Activated CD8-positive, alpha-beta memory T cell treated with anti-CD3 and anti-CD28 coated beads for 4 hours (primary cell): ENCODE results near the gene SLC25A29.
"Not testable (repeated sequence)": the region's sequence is repeated elsewhere in the genome, so short reads cannot be mapped to it uniquely, and the experiment has no call there.

Experiments
- DNase-seq, 2 donors: peaks; one replicate each; pipeline ENCODE4 v3.0.0-alpha.2; 2020; ENCODE audit warnings: low read depth in 2 of 2

Gene SLC25A29

DNA sequence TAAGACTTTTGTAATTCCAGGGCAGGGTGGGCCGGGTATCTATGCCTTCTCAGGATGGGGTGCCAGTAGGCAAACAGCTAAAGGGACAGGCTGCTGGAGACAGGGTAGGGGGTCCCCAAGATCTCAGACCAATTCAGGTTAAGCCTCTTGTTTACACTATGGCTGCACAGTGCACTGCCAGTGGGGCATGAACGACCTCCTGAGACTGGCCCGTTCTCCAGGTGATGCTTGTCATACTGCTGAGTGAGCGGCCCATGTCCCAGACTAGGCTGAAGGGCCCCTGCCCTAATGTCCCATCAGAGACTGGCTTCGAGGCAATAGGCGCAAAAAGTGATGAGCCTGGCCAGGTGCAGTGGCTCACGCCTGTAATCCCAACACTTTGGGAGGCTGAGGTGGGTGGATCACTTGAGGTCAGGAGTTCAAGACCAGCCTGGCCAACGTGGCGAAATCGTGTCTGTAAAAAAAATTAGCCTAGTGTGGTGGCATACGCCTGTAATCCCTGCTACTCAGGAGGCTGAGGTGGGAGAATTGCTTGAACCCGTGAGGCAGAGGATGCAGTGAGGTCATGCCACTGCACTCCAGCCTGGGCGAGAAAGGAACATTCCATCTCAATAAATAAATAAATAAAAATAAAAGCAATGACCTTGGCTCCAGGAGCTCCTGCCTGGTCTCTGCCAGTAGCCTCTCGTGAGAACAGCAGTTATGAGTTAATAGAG is 12.6 kb downstream of the SLC25A29 start:
- DNase-seq: no peak

DNA sequence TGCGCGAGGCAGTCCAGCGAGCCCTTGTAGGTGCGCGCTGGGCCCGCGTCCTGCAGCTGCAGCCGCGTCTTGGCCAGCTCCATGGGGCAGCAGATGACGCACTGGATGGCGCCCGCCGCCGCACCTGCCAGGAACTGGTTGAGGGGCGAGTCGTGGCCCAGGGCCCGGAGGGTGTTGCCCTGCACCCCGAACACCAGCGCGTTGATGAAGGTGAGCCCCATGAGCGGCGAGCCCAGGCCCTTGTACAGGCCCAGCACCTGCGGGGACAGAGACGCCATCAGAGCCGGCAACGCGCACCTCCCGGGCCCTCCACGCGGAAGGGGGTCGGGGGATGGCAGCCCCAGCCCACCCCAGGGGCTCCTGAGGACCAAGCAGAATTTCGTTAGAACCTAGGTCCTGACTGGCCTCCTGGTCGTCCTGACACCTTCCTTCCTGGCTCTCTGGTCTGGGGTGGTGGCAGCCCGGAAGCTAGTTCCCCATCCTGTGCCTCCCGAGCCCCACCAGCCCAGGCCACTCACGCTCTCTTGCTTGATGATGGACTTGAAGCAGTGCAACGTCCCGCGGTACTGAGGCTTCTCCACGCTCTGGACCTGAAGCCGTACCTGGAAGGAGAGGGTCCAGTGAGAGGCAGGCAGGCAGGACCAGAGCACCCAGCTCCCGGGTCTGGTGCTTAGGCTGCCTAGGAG is 13.3 kb downstream of the SLC25A29 start:
- no peak for DNase-seq

DNA sequence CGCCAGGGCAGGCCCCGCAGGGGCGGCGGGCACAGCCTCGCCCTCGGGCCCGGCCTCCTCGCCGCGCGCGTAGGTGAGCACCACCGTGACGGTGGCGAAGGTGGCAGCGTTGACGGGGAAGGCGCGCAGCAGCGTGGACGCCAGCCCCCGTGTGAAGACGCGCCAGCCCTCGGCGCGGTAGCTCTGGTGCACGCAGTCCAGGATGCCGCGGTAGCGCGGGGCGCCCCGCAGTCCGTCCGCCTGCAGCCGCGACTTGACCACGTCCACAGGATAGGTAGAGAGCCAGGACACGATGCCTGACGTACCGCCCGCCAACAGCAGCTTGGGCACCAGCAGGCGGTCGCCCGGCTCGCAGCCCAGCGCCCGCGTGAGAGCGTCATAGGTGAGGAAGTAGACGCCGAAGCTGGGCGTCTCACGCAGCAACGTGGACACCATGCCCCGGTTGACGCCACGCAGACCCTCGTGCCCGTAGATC is 13.9 kb downstream of the SLC25A29 start:
- DNase-seq: no peak

GRCh38 chr14:100291305-100292075 is 14.8 kb downstream of the SLC25A29 start:
- no peak for DNase-seq

DNA sequence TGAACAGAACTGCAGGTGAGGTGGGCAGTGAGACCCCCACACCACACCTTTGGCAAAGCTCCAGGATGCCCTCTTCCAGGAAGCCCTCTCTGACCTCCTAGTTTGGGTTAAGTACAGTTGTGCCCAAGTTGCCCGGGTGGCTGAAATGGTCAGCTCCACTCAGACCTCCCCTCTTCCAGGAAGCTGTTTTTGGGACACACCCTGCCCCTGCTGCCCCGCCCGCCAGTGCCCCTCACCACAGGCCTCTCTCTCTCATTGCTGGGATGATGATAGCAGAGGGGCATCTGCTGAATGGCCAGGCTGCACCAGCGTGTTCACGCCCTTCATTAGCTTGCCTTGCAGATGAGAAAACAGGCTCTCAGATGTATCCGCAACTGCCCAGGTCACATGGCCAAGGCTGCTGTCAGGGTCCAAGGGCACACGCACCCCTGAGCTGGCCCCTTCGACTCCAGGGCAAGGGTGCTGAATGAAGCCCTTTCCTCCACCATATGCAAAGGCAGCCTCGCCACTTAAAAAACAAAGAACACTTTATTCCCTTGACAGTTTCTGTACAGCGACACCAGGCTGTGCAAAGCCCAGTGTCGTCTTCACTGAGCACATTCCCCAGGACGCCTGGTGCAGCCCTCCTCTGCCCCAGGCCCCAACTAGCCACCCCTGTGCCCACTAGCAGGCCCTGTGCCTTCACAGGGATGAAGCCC is 15.5 kb downstream of the SLC25A29 start:
- no peak for DNase-seq

DNA sequence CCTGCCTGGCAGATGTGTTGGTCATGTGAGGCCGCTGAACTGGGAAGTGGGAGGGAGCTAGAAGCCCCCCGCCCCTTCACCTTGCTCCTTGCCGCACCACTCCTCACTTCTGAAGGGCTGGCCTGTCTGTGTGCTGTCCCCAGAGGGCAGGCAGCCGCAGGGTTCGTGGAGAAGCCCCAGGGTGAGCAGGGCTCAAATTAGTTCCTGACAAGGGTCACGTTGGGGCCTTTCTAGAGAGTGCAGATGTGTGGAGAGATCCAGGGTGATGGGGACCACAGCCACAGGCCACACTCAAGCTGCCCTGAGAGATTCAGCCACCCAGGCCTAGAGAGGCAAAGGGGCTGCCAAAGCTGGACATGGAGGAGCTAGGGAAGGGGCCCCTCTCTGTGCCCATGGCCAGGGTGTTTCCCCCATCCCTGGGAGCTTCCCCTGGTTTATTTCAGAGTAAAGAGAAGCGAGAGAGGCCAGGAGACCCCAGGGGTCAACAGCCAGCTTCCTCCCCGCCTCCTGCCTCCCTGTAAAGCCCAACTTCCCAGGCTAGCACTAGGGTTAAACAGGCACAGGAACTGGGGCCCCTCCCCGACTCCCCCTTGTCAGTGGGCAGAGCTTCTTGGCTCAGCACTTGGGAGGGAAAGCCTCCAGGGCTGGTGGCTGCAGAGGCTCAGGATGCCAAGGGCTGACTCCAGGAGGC is 16.2 kb downstream of the SLC25A29 start:
- no peak for DNase-seq

DNA sequence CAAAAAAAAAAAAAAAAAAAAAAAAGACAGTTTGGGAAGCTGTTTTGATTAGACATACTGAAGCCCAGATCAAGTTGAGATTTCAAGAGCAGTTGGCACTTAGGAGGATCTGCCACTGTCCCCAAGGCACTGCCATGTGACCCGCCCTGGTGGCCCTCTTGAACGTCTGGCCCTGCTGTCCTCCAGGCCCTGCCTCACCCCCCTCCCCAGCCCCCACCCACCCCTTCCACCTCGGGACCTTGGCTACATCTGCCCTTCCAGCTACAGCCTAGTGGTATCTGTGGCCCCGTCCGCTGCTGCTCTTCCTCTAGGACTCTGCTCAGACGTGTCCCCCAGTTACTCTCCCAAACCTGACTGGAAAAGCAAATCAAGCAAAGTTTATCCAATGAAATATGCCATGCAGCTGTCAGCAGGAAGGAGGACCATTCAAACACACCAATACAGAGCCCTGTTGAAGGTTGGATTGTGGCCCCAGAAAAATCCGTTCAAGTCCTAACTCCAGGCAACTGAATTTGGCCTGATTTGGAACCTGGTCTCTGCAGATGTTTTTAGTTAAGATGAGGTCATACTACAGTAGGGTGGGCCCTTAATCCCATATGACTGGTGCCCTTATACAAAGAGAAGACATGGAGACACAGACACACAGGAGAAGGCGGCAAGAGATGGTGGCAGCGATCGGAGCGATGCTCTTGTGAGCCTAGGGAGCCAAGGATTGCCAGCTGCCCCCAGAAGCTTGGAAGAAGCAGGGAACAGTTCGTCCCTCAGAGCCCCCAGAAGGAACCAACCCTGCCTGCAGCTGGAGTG is 17.7 kb downstream of the SLC25A29 start:
- no peak for DNase-seq

- not testable (repeated sequence) for DNase-seq
These were observed 18.3 kb downstream of the SLC25A29 start for GRCh38 chr14:100287998-100288295.

- no peak for DNase-seq
These were observed 18.8 kb downstream of the SLC25A29 start for GRCh38 chr14:100287202-100287997.

DNA sequence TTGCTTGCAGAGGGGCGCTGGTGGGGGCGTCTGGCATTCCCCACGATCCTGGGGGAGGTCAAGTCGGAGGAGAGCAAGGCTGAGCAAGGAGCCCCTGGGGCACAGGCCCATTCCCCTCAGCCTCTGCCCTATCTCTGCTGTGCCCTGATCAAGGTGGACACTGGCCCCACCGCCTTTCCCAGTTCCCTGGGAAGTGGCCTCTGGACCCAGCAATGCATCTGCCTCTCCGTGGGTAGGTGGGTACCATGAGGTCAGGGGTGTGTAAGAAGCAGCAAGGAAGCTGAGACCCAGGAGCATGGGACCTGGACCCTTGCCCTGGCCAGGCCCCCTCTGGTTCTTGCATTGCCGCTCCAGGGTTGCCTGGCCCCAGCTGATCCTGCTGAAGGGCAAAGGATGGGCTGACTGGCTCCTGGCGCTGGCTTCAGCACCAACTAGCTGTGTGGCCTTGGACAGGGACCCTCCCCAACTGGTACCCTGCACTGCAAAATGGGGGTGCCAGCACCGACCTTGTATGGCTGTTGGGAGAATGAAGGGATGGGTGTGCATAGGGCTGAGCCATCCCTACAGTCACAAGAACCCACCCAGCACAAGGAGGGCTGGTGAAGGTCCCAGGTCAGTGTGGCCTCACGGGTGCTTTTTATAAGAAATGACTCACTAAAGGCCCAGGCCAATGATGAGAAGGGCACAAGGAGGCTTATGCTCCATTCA is 19.6 kb downstream of the SLC25A29 start:
- no peak for DNase-seq

DNA sequence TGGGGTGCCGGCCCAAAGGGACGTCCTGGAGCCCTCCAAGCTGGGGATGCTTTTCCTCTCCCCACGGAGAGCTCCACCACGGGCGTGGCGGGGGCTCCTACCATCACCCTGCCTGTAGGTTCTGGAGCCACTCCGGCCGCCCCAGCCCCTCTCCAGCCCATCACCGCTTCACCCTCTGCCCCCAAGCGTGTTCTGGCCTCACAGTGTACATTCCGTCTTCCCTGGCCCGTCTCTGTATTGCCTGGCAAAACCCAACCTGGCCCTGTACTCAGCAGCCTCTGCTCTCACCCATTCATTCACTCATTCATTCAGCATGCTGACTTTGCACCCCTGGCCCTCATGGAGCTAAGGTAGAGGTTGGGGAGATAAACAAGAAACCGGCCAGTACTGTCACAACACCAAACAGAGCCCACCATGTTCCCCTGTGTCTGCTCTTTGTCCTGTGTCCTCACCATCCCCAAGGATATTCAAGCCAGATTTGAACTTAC is 20.3 kb downstream of the SLC25A29 start:
- DNase-seq: no peak

- DNase-seq: peak; percentile 37 to 60
These were observed 21.0 kb downstream of the SLC25A29 start for GRCh38 chr14:100285021-100285912.

DNA sequence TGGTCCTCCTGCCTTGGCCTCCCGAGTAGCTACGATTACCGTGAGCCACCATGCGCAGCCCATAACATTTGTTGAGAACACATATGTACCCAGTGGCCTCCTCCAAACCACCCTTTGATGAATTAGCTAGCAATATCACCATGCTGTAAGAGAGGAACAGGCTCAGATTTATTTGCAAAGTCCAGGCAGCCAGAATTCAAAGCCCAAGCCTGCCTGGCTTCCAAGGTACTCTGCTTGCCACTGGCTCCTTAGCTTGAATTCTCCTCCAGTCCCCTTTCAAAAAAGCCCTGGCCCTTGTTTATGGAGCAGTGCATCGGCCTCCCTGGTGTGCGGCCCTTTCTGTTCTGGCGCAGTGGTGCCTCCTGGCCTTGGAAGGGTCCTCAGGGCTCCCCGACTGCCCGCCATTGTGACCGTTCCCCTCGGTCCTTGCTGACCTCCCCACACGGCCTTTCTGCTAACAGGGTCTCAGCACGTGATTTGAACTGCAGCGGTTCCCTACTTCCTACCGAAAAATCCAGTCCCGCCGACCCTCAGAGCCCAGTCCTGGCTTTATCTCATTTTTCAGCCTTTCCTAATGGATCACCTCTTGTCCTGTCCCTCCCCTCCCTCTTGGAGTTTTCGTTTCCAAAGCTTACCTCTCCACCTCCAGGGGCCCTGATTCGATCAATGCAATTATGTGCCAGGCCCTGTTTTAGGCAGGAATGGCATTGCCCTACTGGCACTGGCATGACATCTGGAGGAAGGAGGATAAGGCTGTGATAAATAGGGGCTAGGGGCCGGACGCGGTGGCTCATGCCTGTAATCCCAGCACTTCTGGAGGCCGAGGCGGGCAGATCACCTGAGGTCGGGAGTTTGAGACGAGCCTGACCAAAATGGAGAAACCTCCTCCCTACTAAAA is 22.0 kb downstream of the SLC25A29 start:
- no peak for DNase-seq

- DNase-seq: not testable (repeated sequence)
These were observed 22.8 kb downstream of the SLC25A29 start for GRCh38 chr14:100283436-100283835.

DNA sequence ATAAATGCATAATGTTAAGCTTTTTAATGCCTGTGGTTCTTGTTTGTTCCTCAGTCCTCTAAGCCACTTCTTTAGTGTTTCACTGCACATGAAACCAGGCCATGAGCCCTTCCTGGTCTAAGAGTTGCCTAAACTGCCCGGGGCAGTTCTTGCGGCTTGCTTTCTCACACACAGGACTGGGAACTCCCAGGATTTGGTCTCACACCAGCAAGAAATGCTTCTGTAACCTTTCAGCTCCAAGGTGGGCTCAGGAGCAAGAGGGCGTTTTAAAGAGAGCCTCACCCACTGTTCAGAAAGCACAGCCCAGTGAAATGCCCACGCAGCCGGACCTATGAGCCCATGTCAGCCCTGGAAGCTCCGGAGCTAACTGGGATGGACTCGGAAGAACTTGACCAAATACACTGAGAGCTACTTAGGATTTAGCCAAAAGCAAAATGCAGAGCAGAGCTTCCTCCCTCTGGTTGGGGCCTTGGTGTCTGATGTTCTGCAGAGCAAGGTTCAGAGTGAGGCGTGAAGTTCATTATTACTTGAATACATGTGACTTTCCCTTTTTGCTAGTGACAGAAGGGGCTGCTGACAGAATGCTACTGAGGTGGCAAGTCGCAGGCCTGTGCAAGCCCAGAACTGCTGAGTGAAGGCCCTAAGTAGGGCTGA is 23.4 kb downstream of the SLC25A29 start:
- DNase-seq: no peak

DNA sequence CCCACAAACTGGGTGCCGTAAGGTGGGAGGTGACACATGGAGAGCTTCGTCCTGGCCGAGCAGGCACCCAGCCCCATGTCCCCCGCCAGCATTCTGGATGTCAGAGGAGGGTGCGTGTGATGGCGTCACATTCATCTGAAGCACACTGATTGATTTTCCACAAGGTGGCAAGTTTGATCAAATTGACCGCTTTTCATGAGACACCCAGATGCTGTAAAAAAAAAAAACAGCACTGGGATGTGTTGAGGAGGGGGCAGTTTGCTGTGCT is 24.2 kb downstream of the SLC25A29 start:
- no peak for DNase-seq
